Measurements from ENCODE around the gene MCIDAS. TPM values are rescaled to one million over a fixed set of nuclear protein-coding genes. Genes with fewer than 3 reads are reported as not detected.

The MCIDAS gene
- total and polyA plus RNA-seq, 2 of the 13 experiments (the other 11 are each of a cell fraction or from before 2014, with no cell fraction given), result not detected

DNA sequence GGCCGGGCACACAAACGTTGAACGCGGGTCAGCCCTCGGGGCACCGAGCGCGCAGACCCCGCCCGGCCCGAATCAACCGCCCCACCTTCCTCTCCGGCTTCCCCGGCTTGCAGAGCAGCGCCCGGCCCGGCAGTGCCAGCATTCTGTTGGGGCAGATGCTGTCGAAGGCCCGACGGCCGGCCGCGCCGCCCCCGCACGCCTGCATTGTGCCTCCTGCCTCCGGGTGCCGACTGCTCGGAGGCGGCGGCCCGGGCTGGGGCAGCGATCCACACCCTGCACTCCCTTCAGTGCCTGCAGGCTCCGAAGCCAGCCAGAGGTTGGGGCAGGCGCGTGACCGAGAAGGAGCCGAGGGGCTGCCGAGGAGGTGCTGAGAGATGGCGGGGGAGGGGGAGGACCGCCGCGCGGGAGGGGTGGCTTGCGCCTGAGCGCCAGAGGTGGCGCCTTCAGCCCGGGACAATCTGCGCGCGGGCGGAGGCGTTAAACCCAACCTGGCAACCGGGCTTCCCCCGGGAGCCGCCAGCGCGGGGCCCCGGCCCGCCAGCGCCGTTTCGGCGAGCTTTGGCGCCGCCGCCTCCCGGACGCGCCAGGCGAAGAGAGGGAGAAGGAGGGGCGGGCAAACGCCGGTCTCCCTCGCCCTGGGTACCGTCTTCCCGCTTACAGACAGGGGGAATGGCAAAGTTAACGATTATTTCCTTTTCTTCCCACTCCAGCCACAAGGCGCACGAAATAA, at the start of gene MCIDAS (continued):
- TF ChIP-seq, protein P1, sequence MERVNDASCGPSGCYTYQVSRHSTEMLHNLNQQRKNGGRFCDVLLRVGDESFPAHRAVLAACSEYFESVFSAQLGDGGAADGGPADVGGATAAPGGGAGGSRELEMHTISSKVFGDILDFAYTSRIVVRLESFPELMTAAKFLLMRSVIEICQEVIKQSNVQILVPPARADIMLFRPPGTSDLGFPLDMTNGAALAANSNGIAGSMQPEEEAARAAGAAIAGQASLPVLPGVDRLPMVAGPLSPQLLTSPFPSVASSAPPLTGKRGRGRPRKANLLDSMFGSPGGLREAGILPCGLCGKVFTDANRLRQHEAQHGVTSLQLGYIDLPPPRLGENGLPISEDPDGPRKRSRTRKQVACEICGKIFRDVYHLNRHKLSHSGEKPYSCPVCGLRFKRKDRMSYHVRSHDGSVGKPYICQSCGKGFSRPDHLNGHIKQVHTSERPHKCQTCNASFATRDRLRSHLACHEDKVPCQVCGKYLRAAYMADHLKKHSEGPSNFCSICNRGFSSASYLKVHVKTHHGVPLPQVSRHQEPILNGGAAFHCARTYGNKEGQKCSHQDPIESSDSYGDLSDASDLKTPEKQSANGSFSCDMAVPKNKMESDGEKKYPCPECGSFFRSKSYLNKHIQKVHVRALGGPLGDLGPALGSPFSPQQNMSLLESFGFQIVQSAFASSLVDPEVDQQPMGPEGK (CRISPR knock-in tag; IDR thresholded peaks at IDR 0.05), result 0 out of 2 replicates have a peak, but pooled peaks have one; percentile 36
- TF ChIP-seq, protein P2, sequence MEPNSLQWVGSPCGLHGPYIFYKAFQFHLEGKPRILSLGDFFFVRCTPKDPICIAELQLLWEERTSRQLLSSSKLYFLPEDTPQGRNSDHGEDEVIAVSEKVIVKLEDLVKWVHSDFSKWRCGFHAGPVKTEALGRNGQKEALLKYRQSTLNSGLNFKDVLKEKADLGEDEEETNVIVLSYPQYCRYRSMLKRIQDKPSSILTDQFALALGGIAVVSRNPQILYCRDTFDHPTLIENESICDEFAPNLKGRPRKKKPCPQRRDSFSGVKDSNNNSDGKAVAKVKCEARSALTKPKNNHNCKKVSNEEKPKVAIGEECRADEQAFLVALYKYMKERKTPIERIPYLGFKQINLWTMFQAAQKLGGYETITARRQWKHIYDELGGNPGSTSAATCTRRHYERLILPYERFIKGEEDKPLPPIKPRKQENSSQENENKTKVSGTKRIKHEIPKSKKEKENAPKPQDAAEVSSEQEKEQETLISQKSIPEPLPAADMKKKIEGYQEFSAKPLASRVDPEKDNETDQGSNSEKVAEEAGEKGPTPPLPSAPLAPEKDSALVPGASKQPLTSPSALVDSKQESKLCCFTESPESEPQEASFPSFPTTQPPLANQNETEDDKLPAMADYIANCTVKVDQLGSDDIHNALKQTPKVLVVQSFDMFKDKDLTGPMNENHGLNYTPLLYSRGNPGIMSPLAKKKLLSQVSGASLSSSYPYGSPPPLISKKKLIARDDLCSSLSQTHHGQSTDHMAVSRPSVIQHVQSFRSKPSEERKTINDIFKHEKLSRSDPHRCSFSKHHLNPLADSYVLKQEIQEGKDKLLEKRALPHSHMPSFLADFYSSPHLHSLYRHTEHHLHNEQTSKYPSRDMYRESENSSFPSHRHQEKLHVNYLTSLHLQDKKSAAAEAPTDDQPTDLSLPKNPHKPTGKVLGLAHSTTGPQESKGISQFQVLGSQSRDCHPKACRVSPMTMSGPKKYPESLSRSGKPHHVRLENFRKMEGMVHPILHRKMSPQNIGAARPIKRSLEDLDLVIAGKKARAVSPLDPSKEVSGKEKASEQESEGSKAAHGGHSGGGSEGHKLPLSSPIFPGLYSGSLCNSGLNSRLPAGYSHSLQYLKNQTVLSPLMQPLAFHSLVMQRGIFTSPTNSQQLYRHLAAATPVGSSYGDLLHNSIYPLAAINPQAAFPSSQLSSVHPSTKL (CRISPR knock-in tag; IDR thresholded peaks at IDR 0.05), result no peak
- TF ChIP-seq PITX1 (CRISPR knock-in tag; IDR thresholded peaks at IDR 0.05) (no peak), SOX5 (CRISPR knock-in tag; IDR thresholded peaks at IDR 0.05; ENCODE audit: borderline replicate concordance) (no peak), TCF7 (IDR thresholded peaks at IDR 0.05; ENCODE audit: low read depth) (no peak), ZC3H13 (CRISPR knock-in tag; IDR thresholded peaks at IDR 0.05) (no peak), PTBP1 (IDR thresholded peaks at IDR 0.05; ENCODE audit: low read depth, low read length, poor library complexity, severe bottlenecking) (no peak), ZNF460 (CRISPR knock-in tag; IDR thresholded peaks at IDR 0.05; ENCODE audit: borderline replicate concordance) (no peak), ZNF441 (CRISPR knock-in tag; IDR thresholded peaks at IDR 0.05; ENCODE audit: borderline replicate concordance) (no peak), PRMT3 (CRISPR knock-in tag; IDR thresholded peaks at IDR 0.05; ENCODE audit: borderline replicate concordance, low read depth) (no peak), GZF1 (CRISPR knock-in tag; IDR thresholded peaks at IDR 0.05) (no peak), SAFB2 (CRISPR knock-in tag; IDR thresholded peaks at IDR 0.05; ENCODE audit: borderline replicate concordance, low read depth) (no peak), ZNF83 (CRISPR knock-in tag; IDR thresholded peaks at IDR 0.05; ENCODE audit: borderline replicate concordance) (no peak), TOPORS (CRISPR knock-in tag; IDR thresholded peaks at IDR 0.05) (no peak), ZNF253 (CRISPR knock-in tag; IDR thresholded peaks at IDR 0.05; ENCODE audit: borderline replicate concordance) (no peak), ZZZ3 (CRISPR knock-in tag; IDR thresholded peaks at IDR 0.05; ENCODE audit: borderline replicate concordance) (no peak), ZNF737 (CRISPR knock-in tag; IDR thresholded peaks at IDR 0.05; ENCODE audit: borderline replicate concordance) (no peak), NFKBIZ (CRISPR knock-in tag; IDR thresholded peaks at IDR 0.05) (no peak)
- TF ChIP-seq, protein P3, sequence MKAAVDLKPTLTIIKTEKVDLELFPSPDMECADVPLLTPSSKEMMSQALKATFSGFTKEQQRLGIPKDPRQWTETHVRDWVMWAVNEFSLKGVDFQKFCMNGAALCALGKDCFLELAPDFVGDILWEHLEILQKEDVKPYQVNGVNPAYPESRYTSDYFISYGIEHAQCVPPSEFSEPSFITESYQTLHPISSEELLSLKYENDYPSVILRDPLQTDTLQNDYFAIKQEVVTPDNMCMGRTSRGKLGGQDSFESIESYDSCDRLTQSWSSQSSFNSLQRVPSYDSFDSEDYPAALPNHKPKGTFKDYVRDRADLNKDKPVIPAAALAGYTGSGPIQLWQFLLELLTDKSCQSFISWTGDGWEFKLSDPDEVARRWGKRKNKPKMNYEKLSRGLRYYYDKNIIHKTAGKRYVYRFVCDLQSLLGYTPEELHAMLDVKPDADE (CRISPR knock-in tag; IDR thresholded peaks at IDR 0.05), result no peak
- TF ChIP-seq, protein P4, sequence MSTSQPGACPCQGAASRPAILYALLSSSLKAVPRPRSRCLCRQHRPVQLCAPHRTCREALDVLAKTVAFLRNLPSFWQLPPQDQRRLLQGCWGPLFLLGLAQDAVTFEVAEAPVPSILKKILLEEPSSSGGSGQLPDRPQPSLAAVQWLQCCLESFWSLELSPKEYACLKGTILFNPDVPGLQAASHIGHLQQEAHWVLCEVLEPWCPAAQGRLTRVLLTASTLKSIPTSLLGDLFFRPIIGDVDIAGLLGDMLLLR (CRISPR knock-in tag; IDR thresholded peaks at IDR 0.05), result no peak
- TF ChIP-seq, protein P5, sequence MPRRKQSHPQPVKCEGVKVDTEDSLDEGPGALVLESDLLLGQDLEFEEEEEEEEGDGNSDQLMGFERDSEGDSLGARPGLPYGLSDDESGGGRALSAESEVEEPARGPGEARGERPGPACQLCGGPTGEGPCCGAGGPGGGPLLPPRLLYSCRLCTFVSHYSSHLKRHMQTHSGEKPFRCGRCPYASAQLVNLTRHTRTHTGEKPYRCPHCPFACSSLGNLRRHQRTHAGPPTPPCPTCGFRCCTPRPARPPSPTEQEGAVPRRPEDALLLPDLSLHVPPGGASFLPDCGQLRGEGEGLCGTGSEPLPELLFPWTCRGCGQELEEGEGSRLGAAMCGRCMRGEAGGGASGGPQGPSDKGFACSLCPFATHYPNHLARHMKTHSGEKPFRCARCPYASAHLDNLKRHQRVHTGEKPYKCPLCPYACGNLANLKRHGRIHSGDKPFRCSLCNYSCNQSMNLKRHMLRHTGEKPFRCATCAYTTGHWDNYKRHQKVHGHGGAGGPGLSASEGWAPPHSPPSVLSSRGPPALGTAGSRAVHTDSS (CRISPR knock-in tag; conservative IDR thresholded peaks at IDR 0.05), result no peak
